Measurements from ENCODE around the gene NPW. TPM values are rescaled to one million over a fixed set of nuclear protein-coding genes. Genes with fewer than 3 reads are reported as not detected.

The NPW gene
- total and polyA plus RNA-seq, 2 of the 8 experiments (the other 6 are each of a cell fraction or from before 2014, with no cell fraction given) = 4.0 to 10.3 TPM

DNA sequence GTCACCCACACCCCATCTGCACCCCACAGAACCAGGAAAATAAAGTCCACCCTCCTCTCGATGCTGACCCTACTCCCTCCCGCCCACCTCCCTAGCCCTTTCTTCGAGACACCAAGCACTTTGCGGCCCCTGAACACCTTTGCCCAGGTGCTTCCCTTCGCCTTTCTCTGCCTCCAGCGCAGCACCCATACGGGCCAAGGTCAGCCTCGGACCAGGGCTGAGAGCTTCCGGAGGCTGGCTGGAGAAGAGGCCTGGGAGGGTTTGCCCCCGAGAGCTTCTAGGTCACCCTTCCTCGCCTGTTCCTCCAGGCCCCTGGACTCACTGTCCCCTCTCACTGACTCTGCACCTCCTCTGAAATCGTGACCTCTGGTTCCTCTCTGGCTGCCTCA is 4.4 kb downstream of the NPW start (continued):
- TF ChIP-seq, protein P1, sequence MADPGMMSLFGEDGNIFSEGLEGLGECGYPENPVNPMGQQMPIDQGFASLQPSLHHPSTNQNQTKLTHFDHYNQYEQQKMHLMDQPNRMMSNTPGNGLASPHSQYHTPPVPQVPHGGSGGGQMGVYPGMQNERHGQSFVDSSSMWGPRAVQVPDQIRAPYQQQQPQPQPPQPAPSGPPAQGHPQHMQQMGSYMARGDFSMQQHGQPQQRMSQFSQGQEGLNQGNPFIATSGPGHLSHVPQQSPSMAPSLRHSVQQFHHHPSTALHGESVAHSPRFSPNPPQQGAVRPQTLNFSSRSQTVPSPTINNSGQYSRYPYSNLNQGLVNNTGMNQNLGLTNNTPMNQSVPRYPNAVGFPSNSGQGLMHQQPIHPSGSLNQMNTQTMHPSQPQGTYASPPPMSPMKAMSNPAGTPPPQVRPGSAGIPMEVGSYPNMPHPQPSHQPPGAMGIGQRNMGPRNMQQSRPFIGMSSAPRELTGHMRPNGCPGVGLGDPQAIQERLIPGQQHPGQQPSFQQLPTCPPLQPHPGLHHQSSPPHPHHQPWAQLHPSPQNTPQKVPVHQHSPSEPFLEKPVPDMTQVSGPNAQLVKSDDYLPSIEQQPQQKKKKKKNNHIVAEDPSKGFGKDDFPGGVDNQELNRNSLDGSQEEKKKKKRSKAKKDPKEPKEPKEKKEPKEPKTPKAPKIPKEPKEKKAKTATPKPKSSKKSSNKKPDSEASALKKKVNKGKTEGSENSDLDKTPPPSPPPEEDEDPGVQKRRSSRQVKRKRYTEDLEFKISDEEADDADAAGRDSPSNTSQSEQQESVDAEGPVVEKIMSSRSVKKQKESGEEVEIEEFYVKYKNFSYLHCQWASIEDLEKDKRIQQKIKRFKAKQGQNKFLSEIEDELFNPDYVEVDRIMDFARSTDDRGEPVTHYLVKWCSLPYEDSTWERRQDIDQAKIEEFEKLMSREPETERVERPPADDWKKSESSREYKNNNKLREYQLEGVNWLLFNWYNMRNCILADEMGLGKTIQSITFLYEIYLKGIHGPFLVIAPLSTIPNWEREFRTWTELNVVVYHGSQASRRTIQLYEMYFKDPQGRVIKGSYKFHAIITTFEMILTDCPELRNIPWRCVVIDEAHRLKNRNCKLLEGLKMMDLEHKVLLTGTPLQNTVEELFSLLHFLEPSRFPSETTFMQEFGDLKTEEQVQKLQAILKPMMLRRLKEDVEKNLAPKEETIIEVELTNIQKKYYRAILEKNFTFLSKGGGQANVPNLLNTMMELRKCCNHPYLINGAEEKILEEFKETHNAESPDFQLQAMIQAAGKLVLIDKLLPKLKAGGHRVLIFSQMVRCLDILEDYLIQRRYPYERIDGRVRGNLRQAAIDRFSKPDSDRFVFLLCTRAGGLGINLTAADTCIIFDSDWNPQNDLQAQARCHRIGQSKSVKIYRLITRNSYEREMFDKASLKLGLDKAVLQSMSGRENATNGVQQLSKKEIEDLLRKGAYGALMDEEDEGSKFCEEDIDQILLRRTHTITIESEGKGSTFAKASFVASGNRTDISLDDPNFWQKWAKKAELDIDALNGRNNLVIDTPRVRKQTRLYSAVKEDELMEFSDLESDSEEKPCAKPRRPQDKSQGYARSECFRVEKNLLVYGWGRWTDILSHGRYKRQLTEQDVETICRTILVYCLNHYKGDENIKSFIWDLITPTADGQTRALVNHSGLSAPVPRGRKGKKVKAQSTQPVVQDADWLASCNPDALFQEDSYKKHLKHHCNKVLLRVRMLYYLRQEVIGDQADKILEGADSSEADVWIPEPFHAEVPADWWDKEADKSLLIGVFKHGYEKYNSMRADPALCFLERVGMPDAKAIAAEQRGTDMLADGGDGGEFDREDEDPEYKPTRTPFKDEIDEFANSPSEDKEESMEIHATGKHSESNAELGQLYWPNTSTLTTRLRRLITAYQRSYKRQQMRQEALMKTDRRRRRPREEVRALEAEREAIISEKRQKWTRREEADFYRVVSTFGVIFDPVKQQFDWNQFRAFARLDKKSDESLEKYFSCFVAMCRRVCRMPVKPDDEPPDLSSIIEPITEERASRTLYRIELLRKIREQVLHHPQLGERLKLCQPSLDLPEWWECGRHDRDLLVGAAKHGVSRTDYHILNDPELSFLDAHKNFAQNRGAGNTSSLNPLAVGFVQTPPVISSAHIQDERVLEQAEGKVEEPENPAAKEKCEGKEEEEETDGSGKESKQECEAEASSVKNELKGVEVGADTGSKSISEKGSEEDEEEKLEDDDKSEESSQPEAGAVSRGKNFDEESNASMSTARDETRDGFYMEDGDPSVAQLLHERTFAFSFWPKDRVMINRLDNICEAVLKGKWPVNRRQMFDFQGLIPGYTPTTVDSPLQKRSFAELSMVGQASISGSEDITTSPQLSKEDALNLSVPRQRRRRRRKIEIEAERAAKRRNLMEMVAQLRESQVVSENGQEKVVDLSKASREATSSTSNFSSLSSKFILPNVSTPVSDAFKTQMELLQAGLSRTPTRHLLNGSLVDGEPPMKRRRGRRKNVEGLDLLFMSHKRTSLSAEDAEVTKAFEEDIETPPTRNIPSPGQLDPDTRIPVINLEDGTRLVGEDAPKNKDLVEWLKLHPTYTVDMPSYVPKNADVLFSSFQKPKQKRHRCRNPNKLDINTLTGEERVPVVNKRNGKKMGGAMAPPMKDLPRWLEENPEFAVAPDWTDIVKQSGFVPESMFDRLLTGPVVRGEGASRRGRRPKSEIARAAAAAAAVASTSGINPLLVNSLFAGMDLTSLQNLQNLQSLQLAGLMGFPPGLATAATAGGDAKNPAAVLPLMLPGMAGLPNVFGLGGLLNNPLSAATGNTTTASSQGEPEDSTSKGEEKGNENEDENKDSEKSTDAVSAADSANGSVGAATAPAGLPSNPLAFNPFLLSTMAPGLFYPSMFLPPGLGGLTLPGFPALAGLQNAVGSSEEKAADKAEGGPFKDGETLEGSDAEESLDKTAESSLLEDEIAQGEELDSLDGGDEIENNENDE (IDR thresholded peaks at IDR 0.05; ENCODE audit: insufficient replicate concordance, low read length) = no peak
- TF ChIP-seq TCF12 (IDR thresholded peaks at IDR 0.05; ENCODE audit: low read depth, low read length) = no peak
- TF ChIP-seq GTF2F1 (IDR thresholded peaks at IDR 0.05; ENCODE audit: borderline replicate concordance, low read depth, low read length) = no peak
- TF ChIP-seq EP300 (IDR thresholded peaks at IDR 0.05; ENCODE audit: borderline replicate concordance in 1 of 2, low read depth in 2 of 2, low read length in 2 of 2) = no peak
- TF ChIP-seq RAD21 (IDR thresholded peaks at IDR 0.05 in 1 of 2, conservative IDR thresholded peaks at IDR 0.05 in 1 of 2; ENCODE audit: low read depth in 2 of 2, low read length in 2 of 2) = no peak
